Adipocyte (in vitro differentiated cells): ENCODE measurements around the gene S100A4.

Experiments used
- DNase-seq: peaks from one replicate; pipeline ENCODE4 v3.0.0-alpha.2; 2015; ENCODE audit warnings: low read depth
- H3K27me3 ChIP-seq: replicated peaks from 2 replicates; pipeline ENCODE4 v1.7.0; 2013; ENCODE audit warnings: mild to moderate bottlenecking, low read length, moderate library complexity; ENCODE audit not compliant: control insufficient read depth, insufficient read depth
- H3K36me3 ChIP-seq: 2 replicates; pipeline ENCODE4 v1.7.0; 2013; ENCODE audit warnings: low read length, mild to moderate bottlenecking, moderate library complexity; ENCODE audit not compliant: control insufficient read depth, insufficient read depth, severe bottlenecking
- H3K4me1 ChIP-seq: 2 replicates; pipeline ENCODE4 v1.7.0; 2013; ENCODE audit warnings: mild to moderate bottlenecking, low read length, moderate library complexity; ENCODE audit not compliant: control insufficient read depth, insufficient read depth
- H3K4me3 ChIP-seq: 2 replicates; pipeline ENCODE4 v1.7.0; 2013; ENCODE audit warnings: mild to moderate bottlenecking, low read length, moderate library complexity
- H3K9ac ChIP-seq: 2 replicates; pipeline ENCODE4 v1.7.0; 2013; ENCODE audit warnings: mild to moderate bottlenecking, low read length, moderate library complexity
- H3K9me3 ChIP-seq: 2 replicates; pipeline ENCODE4 v1.7.0; 2013; ENCODE audit warnings: mild to moderate bottlenecking, low read length, moderate library complexity; ENCODE audit not compliant: control insufficient read depth

Gene S100A4

DNA sequence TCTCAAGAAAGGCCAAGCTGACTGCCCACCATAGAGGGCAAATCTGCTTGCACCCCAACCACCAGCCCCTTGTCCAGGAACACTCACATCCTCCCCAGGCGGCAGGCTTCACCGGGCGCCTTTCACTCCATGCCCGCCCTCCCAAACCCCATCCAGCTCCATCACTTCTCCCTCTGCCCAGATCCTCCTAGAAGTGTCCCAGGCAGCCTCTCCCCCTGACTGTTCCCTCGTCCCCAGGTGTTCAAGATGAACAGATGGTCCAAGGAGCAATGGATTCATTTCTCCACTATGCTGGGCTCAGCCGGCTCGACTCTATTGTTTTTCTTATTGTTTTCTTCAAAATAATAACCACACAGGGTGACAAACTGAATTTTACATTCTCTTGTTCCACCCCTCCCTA is 31.9 kb downstream of the S100A4 start:
- H3K4me1 ChIP-seq: no peaks in the 10 kb centered on the region
- H3K27me3 ChIP-seq: no peaks in the 10 kb centered on the region
- H3K36me3 ChIP-seq: no peaks in the 10 kb centered on the region
- H3K4me3 ChIP-seq: no peak overlapping the region
- DNase-seq: no peak
- no peaks in the 10 kb centered on the region for H3K9me3 ChIP-seq
- no peak overlapping the region for H3K9ac ChIP-seq

DNA sequence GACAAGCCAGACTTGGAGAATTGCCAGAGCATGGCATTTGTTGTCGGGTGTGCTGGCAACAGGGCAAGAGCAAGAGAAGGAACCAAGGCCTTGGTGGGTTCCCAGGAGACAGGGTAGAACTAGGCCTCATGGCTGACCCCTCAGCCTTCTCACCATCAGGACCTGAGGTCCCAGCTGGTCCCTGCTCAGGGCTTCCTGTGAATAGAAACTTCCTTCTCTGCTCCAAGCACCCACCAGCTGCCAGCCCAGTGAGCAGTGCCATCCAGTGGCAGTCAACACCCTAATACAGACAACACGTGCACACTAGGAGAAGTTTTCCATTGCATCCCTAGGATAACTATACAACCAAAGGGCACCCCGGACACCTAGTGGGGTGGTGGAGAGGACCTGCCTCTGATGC is 32.6 kb downstream of the S100A4 start:
- Histone ChIP-seq H3K36me3 (no peaks in the 10 kb centered on the region), H3K9me3 (no peaks in the 10 kb centered on the region), H3K27me3 (no peaks in the 10 kb centered on the region), H3K4me3 (no peak overlapping the region), H3K4me1 (peaks cover 4% of the 10 kb centered on the region), H3K9ac (no peak overlapping the region)
- no peak for DNase-seq

DNA sequence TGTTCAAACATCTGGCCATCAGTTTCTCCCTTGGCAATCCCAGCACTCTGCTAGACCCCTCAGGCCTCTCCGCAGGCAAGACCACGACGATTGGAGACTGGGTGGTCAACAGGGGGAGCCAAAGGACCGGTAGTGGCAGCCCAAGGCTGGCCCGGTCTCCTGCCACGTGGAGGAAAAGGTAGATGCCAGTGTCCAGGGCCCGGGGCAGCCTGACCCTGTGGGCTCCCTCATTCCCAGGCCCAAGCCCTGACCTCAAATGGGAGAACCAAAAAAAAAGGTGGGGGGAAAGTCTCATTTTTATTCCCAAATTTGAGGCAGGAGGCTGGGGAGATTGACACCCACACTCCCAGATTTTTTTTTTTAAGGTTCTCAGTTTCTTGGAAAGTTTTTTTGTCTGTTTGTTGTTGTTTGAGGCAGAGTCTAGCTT is 34.6 kb downstream of the S100A4 start:
- Histone ChIP-seq H3K9ac (peak overlapping the region; percentile 41), H3K4me3 (no peak overlapping the region), H3K27me3 (no peaks in the 10 kb centered on the region), H3K36me3 (no peaks in the 10 kb centered on the region), H3K4me1 (peaks cover 24% of the 10 kb centered on the region), H3K9me3 (no peaks in the 10 kb centered on the region)
- DNase-seq: peak; percentile 94

DNA sequence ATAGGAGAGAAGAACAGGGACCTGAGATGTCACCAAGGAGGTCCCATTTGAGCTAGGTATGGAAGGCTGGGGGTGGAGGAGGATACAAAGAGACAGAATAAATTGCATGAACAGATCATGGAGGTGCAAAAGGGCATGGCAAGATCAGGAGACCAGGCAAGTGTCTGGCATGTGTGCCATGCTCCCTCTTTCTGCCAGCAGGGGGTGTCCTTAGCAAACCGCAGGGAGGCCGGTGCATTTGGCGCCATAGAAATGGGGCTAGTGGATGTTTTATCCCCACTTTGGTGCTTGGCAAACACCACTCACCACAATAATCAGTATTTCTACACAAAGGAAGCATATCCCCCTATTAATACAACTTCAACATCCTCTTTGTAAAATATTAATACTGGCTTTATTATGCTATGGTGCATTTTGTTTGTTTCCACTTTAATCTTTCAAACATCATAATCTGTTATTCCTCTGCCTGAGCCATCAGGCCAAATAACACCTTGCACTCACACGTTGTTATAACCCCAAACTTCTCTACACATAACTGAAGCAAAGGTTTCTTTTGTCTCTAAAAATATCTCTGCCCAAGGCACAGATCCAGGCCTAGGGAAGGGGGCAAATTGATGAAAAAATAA is 35.8 kb downstream of the S100A4 start:
- Histone ChIP-seq H3K4me3 (no peak overlapping the region), H3K9ac (no peak overlapping the region), H3K9me3 (no peaks in the 10 kb centered on the region), H3K27me3 (no peaks in the 10 kb centered on the region), H3K4me1 (peaks cover 33% of the 10 kb centered on the region), H3K36me3 (no peaks in the 10 kb centered on the region)
- peak; percentile 39 for DNase-seq

DNA sequence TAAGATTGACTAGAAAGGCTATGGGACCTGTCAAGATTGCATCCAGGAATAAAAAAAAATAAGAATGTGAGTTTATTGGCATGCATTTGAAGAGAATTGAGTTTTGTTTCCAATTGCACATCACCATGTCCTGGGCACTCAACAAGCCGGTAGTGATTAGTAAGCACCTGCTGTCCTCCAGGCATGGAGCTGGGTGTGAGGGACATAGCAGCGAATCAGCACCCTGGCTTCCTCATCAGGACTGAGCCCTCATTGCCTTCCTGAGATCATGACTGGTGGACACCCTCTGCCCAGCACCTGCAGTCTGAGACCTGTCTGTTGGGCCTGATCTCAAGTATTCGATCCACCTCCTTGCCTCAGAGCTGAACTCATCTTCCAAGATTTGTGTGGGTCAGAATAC is 36.6 kb downstream of the S100A4 start:
- H3K4me1 ChIP-seq: peaks cover 33% of the 10 kb centered on the region
- H3K9me3 ChIP-seq: no peaks in the 10 kb centered on the region
- no peaks in the 10 kb centered on the region for H3K36me3 ChIP-seq
- no peak overlapping the region for H3K4me3 ChIP-seq
- H3K27me3 ChIP-seq: no peaks in the 10 kb centered on the region
- DNase-seq: no peak
- no peak overlapping the region for H3K9ac ChIP-seq

DNA sequence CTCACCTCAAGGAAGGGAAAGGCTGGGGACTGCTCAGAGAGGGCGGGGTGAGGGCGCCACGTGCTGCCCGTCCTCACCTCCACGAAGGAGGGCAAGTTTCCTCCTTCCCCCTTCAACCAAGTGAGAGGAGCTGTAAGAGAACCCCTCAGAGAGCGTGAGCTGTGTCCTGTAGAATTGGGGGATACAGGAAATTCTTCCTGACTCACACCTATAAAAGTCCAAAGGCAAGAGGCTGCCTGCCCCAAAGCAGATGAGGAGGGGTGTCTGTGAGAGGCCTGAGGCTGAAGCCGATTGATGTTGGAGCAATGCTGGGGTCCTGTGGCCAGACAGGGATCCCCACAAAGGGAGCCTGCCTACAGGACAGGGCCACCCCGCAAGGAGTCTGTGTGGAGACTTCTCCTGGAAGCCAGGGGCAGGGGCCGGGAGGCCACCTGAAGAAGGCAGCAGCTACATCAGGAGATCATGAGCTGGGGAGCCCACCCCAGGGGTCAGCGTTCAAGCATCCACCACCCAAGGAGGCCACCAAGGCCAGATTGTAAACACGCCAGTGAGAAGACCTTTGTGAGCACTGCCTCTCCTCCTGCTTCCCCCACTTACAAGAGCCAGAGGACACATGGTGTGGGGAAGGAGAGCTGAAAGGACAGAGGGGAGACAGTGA is 37.6 kb downstream of the S100A4 start:
- DNase-seq: no peak
- Histone ChIP-seq H3K9ac (peak overlapping the region; percentile 79), H3K9me3 (no peaks in the 10 kb centered on the region), H3K36me3 (no peaks in the 10 kb centered on the region), H3K27me3 (no peaks in the 10 kb centered on the region), H3K4me1 (peaks cover 33% of the 10 kb centered on the region), H3K4me3 (no peak overlapping the region)

DNA sequence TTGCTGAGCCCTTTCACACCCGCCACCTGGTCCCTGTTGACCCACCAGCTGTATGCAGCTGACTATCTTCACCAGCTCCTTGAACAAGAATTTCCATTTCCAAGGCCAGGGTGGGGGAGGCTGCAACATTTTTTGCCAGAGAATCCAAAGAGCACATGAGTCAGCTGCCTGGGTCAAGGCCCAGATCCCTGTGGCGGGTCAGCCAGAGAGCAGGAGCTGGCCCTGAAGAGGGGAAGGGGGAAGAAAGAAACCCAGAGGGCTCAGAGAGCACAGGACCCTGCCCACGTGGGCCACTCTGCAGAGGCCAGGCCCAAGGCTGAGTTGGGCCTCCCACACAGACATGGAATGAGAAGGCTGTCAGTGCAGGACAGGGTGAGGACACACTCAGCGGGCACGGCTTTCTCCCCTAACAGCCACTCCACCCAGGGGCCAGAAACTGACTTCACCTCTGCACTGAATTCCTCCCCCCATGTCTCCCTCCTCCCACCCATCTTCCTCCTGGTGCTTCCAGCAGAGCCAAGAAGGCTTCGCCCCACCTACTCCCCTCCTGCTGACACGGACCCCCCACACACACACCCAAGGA is 38.7 kb downstream of the S100A4 start:
- Histone ChIP-seq H3K36me3 (no peaks in the 10 kb centered on the region), H3K9ac (peak overlapping the region; percentile 79), H3K4me3 (peak overlapping the region; percentile 39), H3K27me3 (no peaks in the 10 kb centered on the region), H3K9me3 (no peaks in the 10 kb centered on the region), H3K4me1 (peaks cover 33% of the 10 kb centered on the region)
- DNase-seq: peak; percentile 85

DNA sequence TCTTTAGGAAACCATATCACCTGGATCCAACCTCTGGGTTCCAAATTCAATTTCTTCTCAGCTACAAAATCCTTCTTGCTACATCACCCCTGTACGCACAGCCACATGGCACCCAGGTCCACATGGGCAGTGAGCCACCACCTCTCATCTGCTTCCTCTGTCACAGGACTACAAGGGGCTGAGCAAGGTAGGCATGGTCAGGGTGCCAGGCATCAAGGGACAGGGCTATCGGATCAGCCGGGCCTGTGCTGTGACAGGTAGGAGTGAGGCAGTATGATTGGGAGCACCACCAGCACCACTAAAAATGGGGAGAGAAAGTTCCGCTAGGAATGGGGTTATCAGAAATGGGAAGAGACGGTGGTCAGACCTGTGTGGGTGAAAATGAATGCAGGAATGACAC is 39.2 kb downstream of the S100A4 start:
- Histone ChIP-seq H3K4me3 (peak overlapping the region; percentile 13), H3K36me3 (no peaks in the 10 kb centered on the region)

DNA sequence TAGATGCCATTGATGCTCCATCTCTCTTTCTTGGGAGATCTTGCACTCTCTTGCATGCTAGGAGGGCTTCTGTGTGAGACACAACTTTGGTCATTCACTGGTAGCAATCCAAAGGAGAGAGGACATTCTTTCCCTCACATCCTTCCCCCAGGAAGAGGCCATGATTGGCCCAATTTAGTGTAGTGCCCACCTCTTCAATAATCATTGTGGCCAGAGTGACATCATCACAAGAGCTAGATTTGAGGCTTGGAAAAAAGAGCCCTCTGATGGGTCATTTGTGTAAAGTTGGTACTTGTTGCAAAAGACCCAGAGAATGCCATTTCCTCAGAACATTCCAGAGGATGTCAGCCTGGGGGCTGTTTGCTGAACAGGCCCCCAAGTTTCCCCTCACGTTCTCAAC is 40.0 kb downstream of the S100A4 start:
- no peak for DNase-seq
- Histone ChIP-seq H3K9me3 (no peaks in the 10 kb centered on the region), H3K9ac (no peak overlapping the region), H3K36me3 (no peaks in the 10 kb centered on the region), H3K4me1 (peaks cover 33% of the 10 kb centered on the region), H3K4me3 (no peak overlapping the region), H3K27me3 (no peaks in the 10 kb centered on the region)

More for the DNA sequence above, 39.2 kb downstream of the S100A4 start:
- Histone ChIP-seq H3K27me3 (no peaks in the 10 kb centered on the region), H3K9me3 (no peaks in the 10 kb centered on the region), H3K9ac (peak overlapping the region; percentile 30), H3K4me1 (peaks cover 33% of the 10 kb centered on the region)
- no peak for DNase-seq

DNA sequence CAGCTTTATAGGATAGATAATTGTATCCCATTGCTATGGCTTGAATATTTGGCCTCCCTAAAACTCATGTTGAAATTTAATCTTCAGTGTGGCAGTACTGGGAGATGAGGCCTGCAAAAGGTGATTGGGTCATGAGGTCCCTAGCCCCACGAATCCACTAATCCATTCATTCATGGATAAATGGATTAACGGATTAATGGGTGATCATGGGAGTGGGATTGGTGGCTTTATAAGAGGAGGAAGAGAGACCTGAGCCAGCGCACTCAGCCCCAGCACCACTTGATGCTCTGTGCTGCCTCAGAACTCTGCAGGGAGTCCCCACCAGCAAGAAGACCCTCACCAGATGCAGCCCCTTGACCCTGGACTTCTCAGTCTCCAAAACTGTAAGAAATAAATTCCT is 41.8 kb downstream of the S100A4 start:
- H3K27me3 ChIP-seq: no peaks in the 10 kb centered on the region
- no peaks in the 10 kb centered on the region for H3K9me3 ChIP-seq
- H3K4me1 ChIP-seq: peaks cover 33% of the 10 kb centered on the region
- H3K4me3 ChIP-seq: no peak overlapping the region
- no peaks in the 10 kb centered on the region for H3K36me3 ChIP-seq
- no peak overlapping the region for H3K9ac ChIP-seq
- no peak for DNase-seq

DNA sequence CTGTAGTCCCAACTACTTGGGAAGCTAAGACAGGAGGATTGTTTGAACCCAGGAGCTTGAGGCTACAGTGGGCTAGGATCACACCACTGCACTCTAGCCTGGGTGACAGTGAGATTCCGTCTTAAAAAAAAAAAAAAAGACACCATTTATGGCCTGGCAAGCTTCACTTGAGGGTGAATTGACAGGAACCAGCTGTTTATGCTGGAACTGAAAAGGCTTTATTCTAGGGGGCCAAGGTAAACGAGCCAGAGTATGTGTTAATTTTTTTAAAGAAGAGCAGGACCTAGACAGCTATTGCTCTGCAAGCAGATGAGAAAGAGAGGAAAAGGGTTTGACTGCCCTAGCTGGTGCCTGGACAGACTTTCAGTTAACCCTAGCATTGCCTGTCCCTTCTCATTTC is 46.9 kb downstream of the S100A4 start:
- Histone ChIP-seq H3K27me3 (no peaks in the 10 kb centered on the region), H3K9ac (no peak overlapping the region), H3K9me3 (no peaks in the 10 kb centered on the region), H3K4me1 (no peaks in the 10 kb centered on the region), H3K36me3 (no peaks in the 10 kb centered on the region), H3K4me3 (no peak overlapping the region)
- DNase-seq: no peak
